Keratinocyte (primary cell): Measurements from ENCODE around the gene LGALS7B.

ENCODE experiments used
- CTCF ChIP-seq, 3 experiments: IDR thresholded peaks in 1 of 3; conservative IDR thresholded peaks in 1 of 3; optimal IDR thresholded peaks in 1 of 3; 2 replicates in 2 of 3; 3 replicates in 1 of 3; pipeline versions ENCODE3 to v1.5.1; 2011; ENCODE audit warnings: low read length in 3 of 3, mild to moderate bottlenecking in 3 of 3, moderate library complexity in 2 of 3, control low read depth in 1 of 3, inconsistent platforms in 1 of 3; ENCODE audit not compliant: insufficient read depth in 2 of 3; ENCODE audit errors: extremely low read depth in 1 of 3
- EZH2 ChIP-seq: IDR thresholded peaks from one replicate; pipeline ENCODE4 v1.6.1; 2012; ENCODE audit warnings: inconsistent platforms, mild to moderate bottlenecking, low read length, moderate library complexity

GRCh38 chr19:38759590-38760003, 29.4 kb upstream of the LGALS7B start:
- TF ChIP-seq CTCF (optimal IDR thresholded peaks at IDR 0.05 in 1 of 3, IDR thresholded peaks at IDR 0.05 in 1 of 3, conservative IDR thresholded peaks at IDR 0.05 in 1 of 3; ENCODE audit: extremely low read depth in 1 of 3, insufficient read depth in 2 of 3, low read length in 3 of 3) (no peak), EZH2 (no peak)
